K562 (cell line): ENCODE results near the gene SLC39A11. TPM values are rescaled to one million over a fixed set of nuclear protein-coding genes. Genes with fewer than 3 reads are reported as not detected.

Source experiments
- ATAC-seq: fragments of 200-7000 bp; cut with Tn5 transposase; 3 replicates; pipeline ENCODE4 v1.9.1; 2020; ENCODE audit warnings: moderate library complexity
- BruUV-seq: library from RNA; stranded (reverse); fragments of 400-500 nt; replicated peaks from 2 replicates; lab custom pipeline; 2021; lab: Mats Ljungman, UMichigan
- CTCF ChIA-PET: fragments of 300-600 bp; formaldehyde crosslinking; extraction: SDS; loops from one replicate; lab custom pipeline; 2021; ENCODE audit warnings: low intra/inter-chr PET ratio; lab: Yijun Ruan, JAX
- POLR2A ChIA-PET: fragments of 300-600, 350-650 bp; sonication (Branson Sonifier 250); formaldehyde crosslinking; extraction: SDS; loops from one replicate; lab custom pipeline; 2021; ENCODE audit warnings: antibody characterized with exemption, inconsistent platforms; lab: Yijun Ruan, JAX
- DNase-seq, 4 experiments: peaks; one replicate each; pipeline versions ENCODE4 v3.0.0 to v3.0.0-alpha.2; 2011 to 2018; ENCODE audit warnings: low spot score in 3 of 4, mixed read lengths in 3 of 4; ENCODE audit errors: extremely low read depth in 1 of 4
- FAIRE-seq: peaks from 2 replicates; lab custom pipeline; 2011; peaks lifted over from hg19 to GRCh38; lab: Jason Lieb, UNC
- H2AFZ ChIP-seq: 2 replicates; pipeline ENCODE4 v1.6.0; 2011; ENCODE audit warnings: low read depth, low read length, control low read depth, inconsistent platforms
- H3K27ac ChIP-seq: fragments of 200-600 bp; 3 replicates; pipeline ENCODE4 v1.8.0; 2011; ENCODE audit warnings: low read depth, mild to moderate bottlenecking, control low read depth, inconsistent platforms, low read length, moderate library complexity, mixed read lengths; ENCODE audit errors: extremely low read depth
- H3K27me3 ChIP-seq, 2 experiments: fragments of 300-600 bp in 1 of 2; 2 replicates in 1 of 2; 3 replicates in 1 of 2; pipeline versions ENCODE4 v1.6.0 to v1.8.0; 2011; ENCODE audit warnings: inconsistent platforms in 2 of 2, low read length in 2 of 2, mild to moderate bottlenecking in 1 of 2, mixed read lengths in 1 of 2, moderate library complexity in 1 of 2; ENCODE audit not compliant: control insufficient read depth in 2 of 2, insufficient read depth in 2 of 2
- H3K36me3 ChIP-seq: fragments of 300-600 bp; 3 replicates; pipeline ENCODE4 v1.8.0; 2011; ENCODE audit warnings: mild to moderate bottlenecking, low read length, inconsistent platforms; ENCODE audit not compliant: control insufficient read depth, insufficient read depth
- H3K4me1 ChIP-seq, 2 experiments: fragments of 200-600 bp in 1 of 2; replicated peaks in 1 of 2; 2 replicates in 1 of 2; 3 replicates in 1 of 2; pipeline versions ENCODE4 v1.5.1 to v1.8.0; 2011; ENCODE audit warnings: inconsistent platforms in 2 of 2, low read length in 2 of 2, mild to moderate bottlenecking in 1 of 2, mixed read lengths in 1 of 2, moderate library complexity in 1 of 2; ENCODE audit not compliant: control insufficient read depth in 2 of 2, insufficient read depth in 2 of 2
- H3K4me2 ChIP-seq: 2 replicates; pipeline ENCODE4 v1.6.1; 2011; ENCODE audit warnings: low read length, control low read depth, inconsistent platforms, mixed read lengths; ENCODE audit not compliant: insufficient read depth
- H3K4me3 ChIP-seq: fragments of 200-600 bp; sonication (generic), shearing (Covaris generic); 2 replicates; pipeline ENCODE4 v1.5.1; 2016; ENCODE audit warnings: control low read depth, inconsistent platforms
- H3K79me2 ChIP-seq: fragments of 200-600 bp; 3 replicates; pipeline ENCODE4 v1.8.0; 2011; ENCODE audit warnings: low read length, inconsistent platforms; ENCODE audit not compliant: control insufficient read depth, insufficient read depth
- H3K9ac ChIP-seq, 2 experiments: 2 replicates each; pipeline versions ENCODE4 v1.6.0 to v1.6.1; 2011; ENCODE audit warnings: low read depth in 2 of 2, low read length in 2 of 2, control low read depth in 1 of 2, inconsistent platforms in 1 of 2, mild to moderate bottlenecking in 1 of 2, mixed read lengths in 1 of 2; ENCODE audit not compliant: insufficient read depth in 1 of 2
- H3K9me1 ChIP-seq: one replicate; pipeline ENCODE4 v1.6.0; 2011; ENCODE audit warnings: inconsistent platforms, mild to moderate bottlenecking, low read length, moderate library complexity; ENCODE audit not compliant: control insufficient read depth, insufficient read depth
- H3K9me3 ChIP-seq: replicated peaks from 2 replicates; pipeline ENCODE4 v1.5.1; 2011; ENCODE audit warnings: low read depth, low read length, inconsistent platforms; ENCODE audit not compliant: control insufficient read depth, insufficient read depth
- H4K20me1 ChIP-seq: replicated peaks from 2 replicates; pipeline ENCODE4 v1.6.1; 2011; ENCODE audit warnings: low read length, inconsistent platforms, mixed read lengths; ENCODE audit not compliant: control insufficient read depth, insufficient read depth
- ATF1 ChIP-seq, 2 experiments: fragments of 450-650 bp in 1 of 2; IDR thresholded peaks; 2 replicates each; pipeline ENCODE4 v1.6.1; 2016; ENCODE audit warnings: missing compliant biosample characterization in 1 of 2, missing genetic modification characterization in 1 of 2
- CAMTA2 ChIP-seq: fragments of 250-450 bp; sonication (Bioruptor Pico); conservative IDR thresholded peaks from 2 replicates; pipeline ENCODE4 v1.5.1; 2022
- HNRNPUL1 ChIP-seq: fragments of 200-400 bp; formaldehyde crosslinking; IDR thresholded peaks from 2 replicates; pipeline ENCODE4 v1.6.1; 2017; ENCODE audit warnings: low read length
- ILK ChIP-seq: fragments of 450-650 bp; IDR thresholded peaks from 2 replicates; pipeline ENCODE4 v1.6.1; 2016; ENCODE audit warnings: missing genetic modification characterization, low read depth, mild to moderate bottlenecking, missing compliant biosample characterization, moderate library complexity, borderline replicate concordance
- KDM1A ChIP-seq, 2 experiments: fragments of 450-650 bp; IDR thresholded peaks; 2 replicates each; pipeline ENCODE4 v1.6.1; 2016; ENCODE audit warnings: mild to moderate bottlenecking in 2 of 2
- NCOA1 ChIP-seq: fragments of 450-650 bp; IDR thresholded peaks from 2 replicates; pipeline ENCODE4 v1.6.1; 2016; ENCODE audit warnings: low read depth
- POLR2B ChIP-seq: fragments of 450-650 bp; IDR thresholded peaks from 2 replicates; pipeline ENCODE4 v1.6.1; 2018; ENCODE audit warnings: low read depth; ENCODE audit not compliant: partially characterized antibody
- RAD21 ChIP-seq, 2 experiments: fragments of 250-450 bp in 1 of 2; fragments of 450-650 bp in 1 of 2; sonication (Bioruptor Pico) in 1 of 2; formaldehyde crosslinking in 1 of 2; IDR thresholded peaks in 1 of 2; conservative IDR thresholded peaks in 1 of 2; 2 replicates each; pipeline versions ENCODE4 v1.4.0 to v1.8.0; 2020 to 2022; ENCODE audit warnings: mild to moderate bottlenecking in 2 of 2, moderate library complexity in 1 of 2
- SP2 ChIP-seq: IDR thresholded peaks from 2 replicates; pipeline ENCODE4 v1.6.1; 2011; ENCODE audit warnings: mild to moderate bottlenecking, low read depth, low read length, moderate library complexity; ENCODE audit not compliant: poor library complexity, severe bottlenecking; ENCODE audit errors: extremely low read depth
- THRAP3 ChIP-seq: fragments of 450-650 bp; IDR thresholded peaks from 2 replicates; pipeline ENCODE4 v1.6.1; 2016; ENCODE audit warnings: mild to moderate bottlenecking, inconsistent platforms, borderline replicate concordance
- ZNF24 ChIP-seq: fragments of 450-650 bp; IDR thresholded peaks from 2 replicates; pipeline ENCODE4 v1.6.1; 2016
- ZNF507 ChIP-seq: conservative IDR thresholded peaks from 2 replicates; pipeline ENCODE4 v1.6.1; 2017; ENCODE audit warnings: missing genetic modification characterization, missing compliant biosample characterization
- WGBS: fragments of 100-300 bp; shearing (Covaris generic); methylation state at CpG from one replicate; pipeline ENCODE4 v1.1.6; 2016; ENCODE audit warnings: low coverage, mixed read lengths; ENCODE audit not compliant: insufficient coverage; ENCODE audit errors: missing lambda C conversion rate; 5-methylcytosine and 5-hydroxymethylcytosine counted together
- in situ Hi-C: fragments of 300-500 bp; cut with MboI; formaldehyde crosslinking; loops from 4 replicates; pipeline ENCODE4 v1.15.0; 2018; ENCODE audit warnings: inconsistent platforms, mixed read lengths
- intact Hi-C: fragments of 100-400 bp; cut with micrococcal nuclease; formaldehyde crosslinking; loops from 2 replicates; pipeline ENCODE4 v1.14.2; 2022
- polyA plus RNA-seq, 8 experiments: library from polyadenylated mRNA; depleted of rRNA in 4 of 8; stranded (reverse) in 5 of 8; unstranded in 3 of 8; fragments of >200 nt; fragmentation: Nextera tagmentation in 2 of 8; fragmentation: Illumina TruSeq in 1 of 8; extraction: Ambion mirVana in 2 of 8; extraction: Trizol in 1 of 8; gene quantifications; 2 replicates each; pipeline versions ENCODE4 v1.2.1 to v1.2.3, GENCODE V29; 2011 to 2014; ENCODE audit warnings: inconsistent platforms in 1 of 8, missing spikeins in 1 of 8
- total RNA-seq, 7 experiments: library from RNA; depleted of rRNA in 6 of 7; stranded (reverse); fragments of >200 nt in 6 of 7; fragmentation: Illumina TruSeq in 2 of 7; extraction: Trizol in 2 of 7; gene quantifications; 2 replicates each; pipeline versions ENCODE4 v1.2.1 to v1.2.3, GENCODE V29; 2011 to 2021; ENCODE audit warnings: low replicate concordance in 1 of 7
- TF ChIP-seq, protein P1 (sequence below): fragments of 250-450 bp; sonication (Bioruptor Pico); IDR thresholded peaks from 2 replicates; pipeline ENCODE4 v1.4.0; 2020; ENCODE audit warnings: mild to moderate bottlenecking, moderate library complexity
- TF ChIP-seq, protein P2 (sequence below): fragments of 250-450 bp; sonication (Bioruptor Pico); IDR thresholded peaks from 2 replicates; pipeline ENCODE4 v1.6.1; 2021; ENCODE audit warnings: mild to moderate bottlenecking
- TF ChIP-seq, protein P3 (sequence below): conservative IDR thresholded peaks from 2 replicates; pipeline ENCODE4 v1.6.1; 2011; ENCODE audit warnings: low read depth, mild to moderate bottlenecking, low read length; ENCODE audit not compliant: control insufficient read depth
- TF ChIP-seq, protein P4 (sequence below): sonication (generic); formaldehyde crosslinking; IDR thresholded peaks from 2 replicates; pipeline ENCODE4 v1.5.0; 2020; ENCODE audit warnings: missing genetic modification reagents

SLC39A11 gene
- total and polyA plus RNA-seq, 9 of the 15 experiments (the other 6 are each of a cell fraction or from before 2014, with no cell fraction given): 10.5 to 26.4 (median 13.4) TPM

DNA sequence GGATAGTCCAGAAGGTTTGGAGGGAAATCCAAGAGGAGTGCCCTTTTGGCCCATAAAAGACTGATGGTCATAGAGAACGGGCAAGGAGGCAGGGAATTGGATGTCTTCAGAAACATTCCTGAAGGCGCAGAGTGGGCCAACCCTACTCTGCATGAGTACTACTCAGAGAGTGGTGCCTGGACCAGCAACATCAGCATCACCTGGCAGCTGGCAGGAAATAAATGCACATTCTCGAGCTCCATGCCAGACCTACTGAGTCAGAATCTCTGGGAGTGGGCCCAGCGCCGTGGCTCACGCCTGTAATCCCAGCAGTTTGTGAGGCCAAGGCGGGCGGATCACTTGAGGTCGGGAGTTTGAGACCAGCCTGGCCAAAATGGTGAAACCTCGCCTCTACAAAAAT, 27.1 kb upstream of the SLC39A11 start (continued):
- no peak for TF ChIP-seq SP2

DNA sequence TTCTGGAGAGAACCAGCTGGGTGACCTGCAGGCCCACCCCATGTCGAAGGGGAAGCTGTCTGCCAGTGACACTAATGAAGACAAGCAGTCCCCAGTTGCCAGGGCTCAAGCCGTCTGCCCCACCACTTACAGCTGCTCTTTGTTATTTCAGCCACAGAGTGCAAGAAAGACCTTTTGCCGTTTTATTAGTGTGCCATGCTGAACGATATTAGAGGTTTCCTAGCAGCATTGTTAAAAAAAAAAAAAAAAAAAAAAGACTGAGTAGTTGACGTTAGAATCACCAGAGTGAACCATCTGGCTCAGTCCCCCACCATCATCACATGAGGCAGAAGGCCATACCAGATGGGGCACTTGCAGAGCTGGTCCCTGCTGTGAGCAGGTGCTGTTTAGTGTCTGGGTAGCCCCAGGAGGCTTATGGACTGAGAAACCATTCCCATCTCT, 26.5 kb upstream of the SLC39A11 start:
- Histone ChIP-seq H4K20me1 (no peaks in the 10 kb centered on the region), H3K9me3 (no peaks in the 10 kb centered on the region), H3K27me3 (peaks cover 24 to 41% of the 10 kb centered on the region in 2 experiments; a peak in 4 of 5 replicates), H3K9me1 (no peaks in the 10 kb centered on the region), H3K27ac (no peak overlapping the region), H3K4me2 (no peak overlapping the region), H3K36me3 (no peaks in the 10 kb centered on the region), H3K4me3 (no peak overlapping the region), H3K79me2 (no peaks in the 10 kb centered on the region), H2AFZ (no peak overlapping the region), H3K4me1 (no peaks in the 10 kb centered on the region), H3K9ac (no peak overlapping the region)
- 6% methylated on average over 5 of the region's 5 CpGs for WGBS
- BruUV-seq: no TSS peak
- in situ Hi-C loops: no loop called here
- DNase-seq (no peak), ATAC-seq (no peak), FAIRE-seq (no peak)
- intact Hi-C loops: no loop called here
- CTCF ChIA-PET: no interaction called here
- POLR2A ChIA-PET: interaction anchor here (0.6 kb wide), 1 partner anchor 11 kb away, joined by 3 read pairs; no protein-coding TSS in a partner anchor
- no peak for TF ChIP-seq CAMTA2 (CRISPR knock-in tag)
- TF ChIP-seq POLR2B: no peak
- TF ChIP-seq KDM1A (IDR thresholded peaks at IDR 0.05): no peak
- TF ChIP-seq, protein P1, sequence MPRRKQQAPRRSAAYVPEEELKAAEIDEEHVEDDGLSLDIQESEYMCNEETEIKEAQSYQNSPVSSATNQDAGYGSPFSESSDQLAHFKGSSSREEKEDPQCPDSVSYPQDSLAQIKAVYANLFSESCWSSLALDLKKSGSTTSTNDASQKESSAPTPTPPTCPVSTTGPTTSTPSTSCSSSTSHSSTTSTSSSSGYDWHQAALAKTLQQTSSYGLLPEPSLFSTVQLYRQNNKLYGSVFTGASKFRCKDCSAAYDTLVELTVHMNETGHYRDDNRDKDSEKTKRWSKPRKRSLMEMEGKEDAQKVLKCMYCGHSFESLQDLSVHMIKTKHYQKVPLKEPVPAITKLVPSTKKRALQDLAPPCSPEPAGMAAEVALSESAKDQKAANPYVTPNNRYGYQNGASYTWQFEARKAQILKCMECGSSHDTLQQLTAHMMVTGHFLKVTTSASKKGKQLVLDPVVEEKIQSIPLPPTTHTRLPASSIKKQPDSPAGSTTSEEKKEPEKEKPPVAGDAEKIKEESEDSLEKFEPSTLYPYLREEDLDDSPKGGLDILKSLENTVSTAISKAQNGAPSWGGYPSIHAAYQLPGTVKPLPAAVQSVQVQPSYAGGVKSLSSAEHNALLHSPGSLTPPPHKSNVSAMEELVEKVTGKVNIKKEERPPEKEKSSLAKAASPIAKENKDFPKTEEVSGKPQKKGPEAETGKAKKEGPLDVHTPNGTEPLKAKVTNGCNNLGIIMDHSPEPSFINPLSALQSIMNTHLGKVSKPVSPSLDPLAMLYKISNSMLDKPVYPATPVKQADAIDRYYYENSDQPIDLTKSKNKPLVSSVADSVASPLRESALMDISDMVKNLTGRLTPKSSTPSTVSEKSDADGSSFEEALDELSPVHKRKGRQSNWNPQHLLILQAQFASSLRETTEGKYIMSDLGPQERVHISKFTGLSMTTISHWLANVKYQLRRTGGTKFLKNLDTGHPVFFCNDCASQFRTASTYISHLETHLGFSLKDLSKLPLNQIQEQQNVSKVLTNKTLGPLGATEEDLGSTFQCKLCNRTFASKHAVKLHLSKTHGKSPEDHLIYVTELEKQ (CRISPR knock-in tag): no peak
- no peak for TF ChIP-seq ZNF24
- TF ChIP-seq, protein P2, sequence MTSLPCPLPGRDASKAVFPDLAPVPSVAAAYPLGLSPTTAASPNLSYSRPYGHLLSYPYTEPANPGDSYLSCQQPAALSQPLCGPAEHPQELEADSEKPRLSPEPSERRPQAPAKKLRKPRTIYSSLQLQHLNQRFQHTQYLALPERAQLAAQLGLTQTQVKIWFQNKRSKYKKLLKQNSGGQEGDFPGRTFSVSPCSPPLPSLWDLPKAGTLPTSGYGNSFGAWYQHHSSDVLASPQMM (CRISPR knock-in tag): no peak
- TF ChIP-seq RAD21 (CRISPR knock-in tag; conservative IDR thresholded peaks at IDR 0.05 in 1 of 2, IDR thresholded peaks at IDR 0.05 in 1 of 2): no peak
- TF ChIP-seq THRAP3: no peak
- TF ChIP-seq HNRNPUL1: no peak
- no peak for TF ChIP-seq ZNF507
- no peak for TF ChIP-seq NCOA1
- TF ChIP-seq ATF1 (CRISPR knock-in tag; IDR thresholded peaks at IDR 0.05): no peak
- no peak for TF ChIP-seq ATF1 (tag; IDR thresholded peaks at IDR 0.05)
- TF ChIP-seq, protein P3, sequence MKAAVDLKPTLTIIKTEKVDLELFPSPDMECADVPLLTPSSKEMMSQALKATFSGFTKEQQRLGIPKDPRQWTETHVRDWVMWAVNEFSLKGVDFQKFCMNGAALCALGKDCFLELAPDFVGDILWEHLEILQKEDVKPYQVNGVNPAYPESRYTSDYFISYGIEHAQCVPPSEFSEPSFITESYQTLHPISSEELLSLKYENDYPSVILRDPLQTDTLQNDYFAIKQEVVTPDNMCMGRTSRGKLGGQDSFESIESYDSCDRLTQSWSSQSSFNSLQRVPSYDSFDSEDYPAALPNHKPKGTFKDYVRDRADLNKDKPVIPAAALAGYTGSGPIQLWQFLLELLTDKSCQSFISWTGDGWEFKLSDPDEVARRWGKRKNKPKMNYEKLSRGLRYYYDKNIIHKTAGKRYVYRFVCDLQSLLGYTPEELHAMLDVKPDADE: no peak
- no peak for TF ChIP-seq ILK (tag)
- TF ChIP-seq, protein P4, sequence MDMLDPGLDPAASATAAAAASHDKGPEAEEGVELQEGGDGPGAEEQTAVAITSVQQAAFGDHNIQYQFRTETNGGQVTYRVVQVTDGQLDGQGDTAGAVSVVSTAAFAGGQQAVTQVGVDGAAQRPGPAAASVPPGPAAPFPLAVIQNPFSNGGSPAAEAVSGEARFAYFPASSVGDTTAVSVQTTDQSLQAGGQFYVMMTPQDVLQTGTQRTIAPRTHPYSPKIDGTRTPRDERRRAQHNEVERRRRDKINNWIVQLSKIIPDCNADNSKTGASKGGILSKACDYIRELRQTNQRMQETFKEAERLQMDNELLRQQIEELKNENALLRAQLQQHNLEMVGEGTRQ: no peak
